Liver (tissue), 9 donors: ENCODE results near the gene NAGS. TPM values are rescaled to one million over a fixed set of nuclear protein-coding genes. Genes with fewer than 3 reads are reported as not detected.
"Not testable (repeated sequence)": the region's sequence is repeated elsewhere in the genome, so short reads cannot be mapped to it uniquely, and the experiment has no call there.

ENCODE experiments used
- DNase-seq: peaks from one replicate; pipeline ENCODE4 v3.0.0-alpha.2; 2017; ENCODE audit warnings: low spot score
- H3K27ac ChIP-seq, 2 donors: one replicate each; pipeline ENCODE4 v1.7.0; 2013; ENCODE audit warnings: inconsistent platforms in 2 of 2, low read length in 2 of 2, control low read depth in 1 of 2, low read depth in 1 of 2, mild to moderate bottlenecking in 1 of 2
- H3K27me3 ChIP-seq, 4 donors: one replicate each; pipeline versions ENCODE4 v1.6.1 to v1.7.0; 2013; ENCODE audit warnings: low read length in 3 of 4, inconsistent platforms in 1 of 4, mild to moderate bottlenecking in 1 of 4, moderate library complexity in 1 of 4; ENCODE audit not compliant: control insufficient read depth in 4 of 4, insufficient read depth in 4 of 4
- H3K36me3 ChIP-seq, 4 donors: one replicate each; pipeline versions ENCODE4 v1.6.1 to v1.7.0; 2013; ENCODE audit warnings: low read length in 3 of 4, mild to moderate bottlenecking in 3 of 4, low read depth in 1 of 4, moderate library complexity in 1 of 4; ENCODE audit not compliant: control insufficient read depth in 4 of 4, insufficient read depth in 3 of 4
- H3K4me1 ChIP-seq, 4 donors: one replicate each; pipeline versions ENCODE4 v1.6.1 to v1.7.0; 2013; ENCODE audit warnings: low read length in 3 of 4, mild to moderate bottlenecking in 3 of 4, moderate library complexity in 1 of 4; ENCODE audit not compliant: control insufficient read depth in 4 of 4, insufficient read depth in 4 of 4
- H3K4me3 ChIP-seq, 3 donors: one replicate each; pipeline versions ENCODE4 v1.6.1 to v1.7.0; 2013; ENCODE audit warnings: low read length in 3 of 3, control low read depth in 1 of 3, low read depth in 1 of 3, mild to moderate bottlenecking in 1 of 3
- H3K9ac ChIP-seq, 2 donors: one replicate each; pipeline ENCODE4 v1.7.0; 2013; ENCODE audit warnings: low read length in 2 of 2, mild to moderate bottlenecking in 2 of 2, moderate library complexity in 2 of 2, control low read depth in 1 of 2, low read depth in 1 of 2
- H3K9me3 ChIP-seq, 4 donors: one replicate each; pipeline versions ENCODE4 v1.6.1 to v1.7.0; 2013; ENCODE audit warnings: low read length in 3 of 4; ENCODE audit not compliant: control insufficient read depth in 4 of 4
- EGR1 ChIP-seq, 2 donors: IDR thresholded peaks; 2 replicates each; pipeline ENCODE4 v1.6.1; 2016 to 2018; ENCODE audit warnings: antibody characterized with exemption in 2 of 2, low read depth in 2 of 2
- FOXA1 ChIP-seq: IDR thresholded peaks from 2 replicates; pipeline ENCODE4 v1.6.1; 2016; ENCODE audit warnings: antibody characterized with exemption
- FOXA2 ChIP-seq: IDR thresholded peaks from 2 replicates; pipeline ENCODE4 v1.6.1; 2016; ENCODE audit warnings: antibody characterized with exemption
- HNF4A ChIP-seq, 2 donors: conservative IDR thresholded peaks; 2 replicates each; pipeline ENCODE4 v1.6.1; 2016; ENCODE audit warnings: antibody characterized with exemption in 2 of 2, mild to moderate bottlenecking in 2 of 2
- JUND ChIP-seq, 2 donors: IDR thresholded peaks; 2 replicates each; pipeline ENCODE4 v1.6.1; 2016; ENCODE audit warnings: antibody characterized with exemption in 2 of 2
- NR2F2 ChIP-seq: IDR thresholded peaks from 2 replicates; pipeline ENCODE4 v1.6.1; 2016; ENCODE audit warnings: antibody characterized with exemption
- RAD21 ChIP-seq, 2 donors: IDR thresholded peaks; 2 replicates each; pipeline ENCODE4 v1.6.1; 2016; ENCODE audit warnings: antibody characterized with exemption in 2 of 2, mild to moderate bottlenecking in 2 of 2
- RXRA ChIP-seq, 2 donors: IDR thresholded peaks; 2 replicates each; pipeline ENCODE4 v1.6.1; 2017 to 2018; ENCODE audit warnings: antibody characterized with exemption in 2 of 2, mild to moderate bottlenecking in 1 of 2
- SP1 ChIP-seq: IDR thresholded peaks from 2 replicates; pipeline ENCODE4 v1.6.1; 2018; ENCODE audit warnings: antibody characterized with exemption, mild to moderate bottlenecking
- TAF1 ChIP-seq: conservative IDR thresholded peaks from 2 replicates; pipeline ENCODE4 v1.6.1; 2016; ENCODE audit warnings: antibody characterized with exemption, mild to moderate bottlenecking
- YY1 ChIP-seq: IDR thresholded peaks from 2 replicates; pipeline ENCODE4 v1.6.1; 2016; ENCODE audit warnings: antibody characterized with exemption, mild to moderate bottlenecking
- WGBS: extraction: QIAGEN DNeasy Blood & Tissue Kit; methylation state at CpG from one replicate; pipeline ENCODE4 v1.1.7; 2013; 5-methylcytosine and 5-hydroxymethylcytosine counted together
- polyA plus RNA-seq, 2 donors: library from polyadenylated mRNA; stranded (reverse) in 1 of 2; unstranded in 1 of 2; fragments of 200-250 nt in 1 of 2; fragments of >200 nt in 1 of 2; fragmentation: Nextera tagmentation in 1 of 2; extraction: Ambion mirVana in 1 of 2; gene quantifications; one replicate each; pipeline versions ENCODE4 v1.2.1 to v1.2.3, GENCODE V29; 2013 to 2015
- total RNA-seq, 2 donors: library from RNA; depleted of rRNA; stranded (reverse); fragments of >200 nt; gene quantifications; one replicate each; pipeline ENCODE4 v1.2.3, GENCODE V29; 2014
- TF ChIP-seq, protein P1 (sequence below): IDR thresholded peaks from 2 replicates; pipeline ENCODE4 v1.6.1; 2016; ENCODE audit warnings: antibody characterized with exemption, mild to moderate bottlenecking
- TF ChIP-seq, protein P2 (sequence below): IDR thresholded peaks from 2 replicates; pipeline ENCODE4 v1.6.1; 2016; ENCODE audit warnings: antibody characterized with exemption
- TF ChIP-seq, protein P3 (sequence below): IDR thresholded peaks from 2 replicates; pipeline ENCODE4 v1.6.1; 2016; ENCODE audit warnings: antibody characterized with exemption
- donor health status: healthy.
- donor health status: healthy.
- donor health status: healthy.
- donor health status: healthy.
- donor health status: healthy.

The NAGS gene
- total and polyA plus RNA-seq, 4 donors: 21.5 to 29.8 (median 28.2) TPM

DNA sequence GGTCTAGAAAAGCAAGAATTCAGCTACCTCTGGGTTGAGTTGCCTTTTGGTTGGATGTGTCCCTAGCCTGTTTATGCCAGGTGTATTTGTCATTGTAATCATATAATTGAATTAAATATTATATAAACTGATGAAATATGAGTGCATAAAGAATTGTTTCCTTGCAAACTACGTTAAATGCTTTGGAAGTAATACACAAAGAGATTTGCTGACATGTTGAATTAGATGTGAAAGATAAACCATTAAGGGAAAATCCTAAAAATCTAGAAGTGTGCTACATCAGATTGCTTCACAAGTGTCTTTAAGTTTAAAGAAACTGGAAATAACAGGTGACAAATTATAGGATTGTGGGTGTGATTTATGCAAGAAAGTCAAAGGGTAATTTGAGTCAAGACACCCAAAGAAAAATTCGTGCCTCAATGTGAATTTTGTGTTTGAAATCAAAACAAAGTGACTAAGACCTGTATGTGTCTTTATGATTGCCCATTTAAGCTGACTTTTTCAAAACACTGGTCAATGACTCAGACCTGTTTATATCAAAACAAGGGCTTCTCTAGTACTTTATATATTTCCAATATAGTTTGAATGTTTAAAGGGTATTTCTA lies 45.6 kb upstream of the NAGS start:
- H3K27ac ChIP-seq: no peak overlapping the region
- no peak for DNase-seq
- 79% methylated on average over 2 of the region's 2 CpGs for WGBS
- H3K9ac ChIP-seq: no peak overlapping the region
- no peaks in the 10 kb centered on the region for H3K4me1 ChIP-seq
- H3K9me3 ChIP-seq: no peaks in the 10 kb centered on the region
- H3K36me3 ChIP-seq: no peaks in the 10 kb centered on the region
- no peak for TF ChIP-seq YY1
- TF ChIP-seq, protein P1, sequence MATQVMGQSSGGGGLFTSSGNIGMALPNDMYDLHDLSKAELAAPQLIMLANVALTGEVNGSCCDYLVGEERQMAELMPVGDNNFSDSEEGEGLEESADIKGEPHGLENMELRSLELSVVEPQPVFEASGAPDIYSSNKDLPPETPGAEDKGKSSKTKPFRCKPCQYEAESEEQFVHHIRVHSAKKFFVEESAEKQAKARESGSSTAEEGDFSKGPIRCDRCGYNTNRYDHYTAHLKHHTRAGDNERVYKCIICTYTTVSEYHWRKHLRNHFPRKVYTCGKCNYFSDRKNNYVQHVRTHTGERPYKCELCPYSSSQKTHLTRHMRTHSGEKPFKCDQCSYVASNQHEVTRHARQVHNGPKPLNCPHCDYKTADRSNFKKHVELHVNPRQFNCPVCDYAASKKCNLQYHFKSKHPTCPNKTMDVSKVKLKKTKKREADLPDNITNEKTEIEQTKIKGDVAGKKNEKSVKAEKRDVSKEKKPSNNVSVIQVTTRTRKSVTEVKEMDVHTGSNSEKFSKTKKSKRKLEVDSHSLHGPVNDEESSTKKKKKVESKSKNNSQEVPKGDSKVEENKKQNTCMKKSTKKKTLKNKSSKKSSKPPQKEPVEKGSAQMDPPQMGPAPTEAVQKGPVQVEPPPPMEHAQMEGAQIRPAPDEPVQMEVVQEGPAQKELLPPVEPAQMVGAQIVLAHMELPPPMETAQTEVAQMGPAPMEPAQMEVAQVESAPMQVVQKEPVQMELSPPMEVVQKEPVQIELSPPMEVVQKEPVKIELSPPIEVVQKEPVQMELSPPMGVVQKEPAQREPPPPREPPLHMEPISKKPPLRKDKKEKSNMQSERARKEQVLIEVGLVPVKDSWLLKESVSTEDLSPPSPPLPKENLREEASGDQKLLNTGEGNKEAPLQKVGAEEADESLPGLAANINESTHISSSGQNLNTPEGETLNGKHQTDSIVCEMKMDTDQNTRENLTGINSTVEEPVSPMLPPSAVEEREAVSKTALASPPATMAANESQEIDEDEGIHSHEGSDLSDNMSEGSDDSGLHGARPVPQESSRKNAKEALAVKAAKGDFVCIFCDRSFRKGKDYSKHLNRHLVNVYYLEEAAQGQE: no peak
- no peak for TF ChIP-seq EGR1 (IDR thresholded peaks at IDR 0.05; ENCODE audit: low read depth in 2 of 2)
- TF ChIP-seq FOXA1: no peak
- no peak for TF ChIP-seq JUND (IDR thresholded peaks at IDR 0.05)
- TF ChIP-seq, protein P2, sequence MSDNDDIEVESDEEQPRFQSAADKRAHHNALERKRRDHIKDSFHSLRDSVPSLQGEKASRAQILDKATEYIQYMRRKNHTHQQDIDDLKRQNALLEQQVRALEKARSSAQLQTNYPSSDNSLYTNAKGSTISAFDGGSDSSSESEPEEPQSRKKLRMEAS: no peak
- TF ChIP-seq, protein P3, sequence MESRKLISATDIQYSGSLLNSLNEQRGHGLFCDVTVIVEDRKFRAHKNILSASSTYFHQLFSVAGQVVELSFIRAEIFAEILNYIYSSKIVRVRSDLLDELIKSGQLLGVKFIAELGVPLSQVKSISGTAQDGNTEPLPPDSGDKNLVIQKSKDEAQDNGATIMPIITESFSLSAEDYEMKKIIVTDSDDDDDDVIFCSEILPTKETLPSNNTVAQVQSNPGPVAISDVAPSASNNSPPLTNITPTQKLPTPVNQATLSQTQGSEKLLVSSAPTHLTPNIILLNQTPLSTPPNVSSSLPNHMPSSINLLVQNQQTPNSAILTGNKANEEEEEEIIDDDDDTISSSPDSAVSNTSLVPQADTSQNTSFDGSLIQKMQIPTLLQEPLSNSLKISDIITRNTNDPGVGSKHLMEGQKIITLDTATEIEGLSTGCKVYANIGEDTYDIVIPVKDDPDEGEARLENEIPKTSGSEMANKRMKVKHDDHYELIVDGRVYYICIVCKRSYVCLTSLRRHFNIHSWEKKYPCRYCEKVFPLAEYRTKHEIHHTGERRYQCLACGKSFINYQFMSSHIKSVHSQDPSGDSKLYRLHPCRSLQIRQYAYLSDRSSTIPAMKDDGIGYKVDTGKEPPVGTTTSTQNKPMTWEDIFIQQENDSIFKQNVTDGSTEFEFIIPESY: no peak
- no peak for TF ChIP-seq RAD21 (IDR thresholded peaks at IDR 0.05)
- TF ChIP-seq TAF1: no peak
- no peak for TF ChIP-seq HNF4A (conservative IDR thresholded peaks at IDR 0.05)
- no peak for TF ChIP-seq FOXA2
- no peak for TF ChIP-seq NR2F2
- no peak for TF ChIP-seq RXRA (IDR thresholded peaks at IDR 0.05)
- no peak for TF ChIP-seq SP1
- H3K27me3 ChIP-seq: peaks cover 0 to 8% (median 0%) of the 10 kb centered on the region in 4 donors
- no peak overlapping the region for H3K4me3 ChIP-seq

DNA sequence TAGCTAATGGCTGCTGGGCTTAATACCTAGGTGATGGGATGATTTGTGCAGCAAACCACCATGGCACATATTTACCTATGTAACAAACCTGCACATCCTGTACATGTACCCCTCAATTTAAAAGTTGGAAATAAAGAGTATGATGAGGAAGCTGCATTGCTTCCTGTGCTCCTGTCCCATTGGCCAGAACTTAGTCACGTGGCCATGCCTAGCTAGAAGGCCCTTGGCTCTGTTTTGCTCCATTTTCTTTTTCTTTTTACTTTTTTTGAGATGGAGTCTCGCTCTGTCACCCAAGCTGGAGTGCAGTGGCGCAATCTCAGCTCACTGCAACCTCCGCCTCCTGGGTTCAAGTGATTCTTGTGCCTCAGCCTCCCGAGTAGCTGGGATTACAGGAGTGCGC lies 43.1 kb upstream of the NAGS start:
- H3K36me3 ChIP-seq, DNase-seq, H3K9ac ChIP-seq, H3K4me3 ChIP-seq, H3K27me3 ChIP-seq, H3K4me1 ChIP-seq, H3K27ac ChIP-seq, H3K9me3 ChIP-seq: not testable (repeated sequence)
- 95% methylated on average over 6 of the region's 6 CpGs for WGBS

DNA sequence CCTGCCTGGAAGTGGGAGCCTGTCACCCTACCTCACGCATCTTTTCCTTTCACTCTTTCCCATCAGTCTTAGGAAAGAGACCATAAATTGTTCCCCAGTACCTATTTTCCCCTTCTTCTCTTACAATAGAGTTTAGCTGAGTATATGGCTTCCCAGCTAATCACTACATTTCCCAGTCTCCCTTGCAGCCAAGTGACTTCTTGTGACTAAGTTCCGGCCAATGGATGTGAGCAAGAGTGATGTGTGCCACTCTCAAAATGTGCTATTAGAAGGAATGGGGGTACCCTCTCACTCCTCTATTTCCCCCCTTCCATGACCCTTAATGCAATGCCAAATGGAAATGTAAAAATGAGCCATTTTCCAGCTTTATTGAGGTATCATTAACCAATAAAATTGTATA lies 42.5 kb upstream of the NAGS start:
- Histone ChIP-seq H3K27me3 (no peaks in the 10 kb centered on the region), H3K27ac (no peak overlapping the region), H3K9ac (no peak overlapping the region), H3K36me3 (no peaks in the 10 kb centered on the region), H3K4me1 (peaks cover 0 to 6% (median 0%) of the 10 kb centered on the region in 4 donors), H3K4me3 (no peak overlapping the region), H3K9me3 (no peaks in the 10 kb centered on the region)
- DNase-seq: no peak
- WGBS: 86% methylated on average over 2 of the region's 2 CpGs
- TF ChIP-seq RAD21 (IDR thresholded peaks at IDR 0.05) (no peak), FOXA2 (no peak), NR2F2 (no peak)
